MM.1S (cell line): ENCODE data around the gene ZXDC.

Experiments
- CTCF ChIP-seq: fragments of 300-600 bp; sonication (generic); IDR thresholded peaks from 2 replicates; pipeline ENCODE4 v1.5.1; 2016; ENCODE audit warnings: antibody characterized with exemption, low read length, mixed read lengths
- EZH2 ChIP-seq: fragments of 300-600 bp; sonication (generic); optimal IDR thresholded peaks from 2 replicates; pipeline ENCODE3; 2017; ENCODE audit warnings: low read depth, mild to moderate bottlenecking, antibody characterized with exemption, low read length, mixed read lengths

GRCh38 chr3:126524429-126524988 lies 48.8 kb upstream of the ZXDC start:
- TF ChIP-seq CTCF (no peak), EZH2 (no peak)
